ENCODE data around the gene HSP90AB1. TPM values are rescaled to one million over a fixed set of nuclear protein-coding genes. Genes with fewer than 3 reads are reported as not detected.
A peak's percentile ranks its signal among the peaks of the same experiment; 100 is the strongest.

The HSP90AB1 gene
- total RNA-seq, 2 experiments from 2014 or later, result 1,951 to 2,044 TPM

GRCh38 chr6:44216677-44217331 is 30.1 kb upstream of the HSP90AB1 start, which contains the start of gene MYMX:
Gene MYMX (plus strand): TSS chr6:44216926. CDS start chr6:44217472, 546 bp downstream.
- Mint-ChIP-seq H3K36me3 (ENCODE audit: low read depth) (no peaks in the 10 kb centered on the region), H3K27ac (no peak within 1 kb of the TSS), H3K4me3 (no peak within 1 kb of the TSS), H3K9me3 (no peaks in the 10 kb centered on the region), H3K27me3 (ENCODE audit: low read depth) (peaks cover 2% of the 10 kb centered on the region), H3K4me1 (ENCODE audit: low read depth) (peaks cover 18% of the 10 kb centered on the region)
- no peak for DNase-seq
- CTCF ChIA-PET, result interaction anchor here (0.7 to 0.9 kb wide), 2 partner anchors 53 to 443 kb away, joined by 3 to 5 read pairs; no protein-coding TSS in a partner anchor
- intact Hi-C loops (cut with micrococcal nuclease), result no loop called here

- Mint-ChIP-seq H3K4me3 (no peak overlapping the region), H3K27ac (no peak overlapping the region), H3K36me3 (ENCODE audit: low read depth) (no peaks in the 10 kb centered on the region), H3K27me3 (ENCODE audit: low read depth) (peaks cover 2% of the 10 kb centered on the region), H3K4me1 (ENCODE audit: low read depth) (peaks cover 23% of the 10 kb centered on the region), H3K9me3 (no peaks in the 10 kb centered on the region)
- CTCF ChIA-PET, result interaction anchor here (1.0 kb wide), 1 partner anchor 19 kb away, joined by 6 read pairs; no protein-coding TSS in a partner anchor
- DNase-seq, result no peak
- intact Hi-C loops (cut with micrococcal nuclease), result no loop called here
These were observed 29.4 kb upstream of the HSP90AB1 start for GRCh38 chr6:44217332-44218143.

GRCh38 chr6:44219053-44219814 is 27.7 kb upstream of the HSP90AB1 start:
- DNase-seq, result peak; percentile 31
- intact Hi-C loops (cut with micrococcal nuclease), result no loop called here
- Mint-ChIP-seq H3K27ac (no peak overlapping the region), H3K36me3 (ENCODE audit: low read depth) (no peaks in the 10 kb centered on the region), H3K4me1 (ENCODE audit: low read depth) (peaks cover 30% of the 10 kb centered on the region), H3K4me3 (peak overlapping the region; percentile 55), H3K27me3 (ENCODE audit: low read depth) (peaks cover 2% of the 10 kb centered on the region), H3K9me3 (no peaks in the 10 kb centered on the region)
- CTCF ChIA-PET, result interaction anchor here (1.3 kb wide), 1 partner anchor 16 kb away, joined by 3 read pairs; no protein-coding TSS in a partner anchor

- Mint-ChIP-seq H3K4me3 (no peak overlapping the region), H3K27me3 (ENCODE audit: low read depth) (peaks cover 2% of the 10 kb centered on the region), H3K4me1 (ENCODE audit: low read depth) (peaks cover 39% of the 10 kb centered on the region), H3K27ac (no peak overlapping the region), H3K9me3 (no peaks in the 10 kb centered on the region), H3K36me3 (ENCODE audit: low read depth) (peaks cover 2% of the 10 kb centered on the region)
- no peak for DNase-seq
- CTCF ChIA-PET, result interaction anchor here (0.6 to 1.3 kb wide), 4 partner anchors 15 to 118 kb away, joined by 3 to 6 read pairs (median 4); no protein-coding TSS in a partner anchor
- intact Hi-C loops (cut with micrococcal nuclease), result loop anchor here (2.0 to 5.0 kb wide), 3 partner anchors 37 to 92 kb away; partner anchors contain the start of genes AARS2 and SLC35B2
These were observed 26.8 kb upstream of the HSP90AB1 start for GRCh38 chr6:44219815-44220784.

GRCh38 chr6:44220913-44221290 is 26.0 kb upstream of the HSP90AB1 start:
- CTCF ChIA-PET, result interaction anchor here (0.6 to 5.9 kb wide), 7 partner anchors 9 to 118 kb away, joined by 3 to 77 read pairs (median 5); partner anchors contain the start of genes MRPL14 and TMEM63B
- H3K36me3 Mint-ChIP-seq (ENCODE audit: low read depth), result peaks cover 3% of the 10 kb centered on the region
- peaks cover 2% of the 10 kb centered on the region for H3K27me3 Mint-ChIP-seq (ENCODE audit: low read depth)
- H3K4me3 Mint-ChIP-seq, result no peak overlapping the region
- no peaks in the 10 kb centered on the region for H3K9me3 Mint-ChIP-seq
- H3K27ac Mint-ChIP-seq, result peak overlapping the region; percentile 21
- no peak for DNase-seq
- intact Hi-C loops (cut with micrococcal nuclease), result loop anchor here (1.0 to 5.0 kb wide), 6 partner anchors 16 to 117 kb away; partner anchors contain the start of genes AARS2, NFKBIE and SLC35B2
- H3K4me1 Mint-ChIP-seq (ENCODE audit: low read depth), result peaks cover 45% of the 10 kb centered on the region

- peak overlapping the region; percentile 21 for H3K27ac Mint-ChIP-seq
- peaks cover 2% of the 10 kb centered on the region for H3K27me3 Mint-ChIP-seq (ENCODE audit: low read depth)
- CTCF ChIA-PET, result interaction anchor here (1.0 to 5.9 kb wide), 6 partner anchors 9 to 94 kb away, joined by 3 to 77 read pairs (median 4); partner anchors contain the start of genes MRPL14 and TMEM63B
- H3K4me3 Mint-ChIP-seq, result no peak overlapping the region
- intact Hi-C loops (cut with micrococcal nuclease), result loop anchor here (1.0 to 5.0 kb wide), 6 partner anchors 16 to 117 kb away; partner anchors contain the start of genes AARS2, NFKBIE and SLC35B2
- peaks cover 49% of the 10 kb centered on the region for H3K4me1 Mint-ChIP-seq (ENCODE audit: low read depth)
- peaks cover 5% of the 10 kb centered on the region for H3K36me3 Mint-ChIP-seq (ENCODE audit: low read depth)
- peak; percentile 86 for DNase-seq
- H3K9me3 Mint-ChIP-seq, result no peaks in the 10 kb centered on the region
These were observed 25.5 kb upstream of the HSP90AB1 start for GRCh38 chr6:44221291-44221960.

- Mint-ChIP-seq H3K36me3 (ENCODE audit: low read depth) (peaks cover 7% of the 10 kb centered on the region), H3K4me1 (ENCODE audit: low read depth) (peaks cover 53% of the 10 kb centered on the region), H3K4me3 (no peak overlapping the region), H3K27me3 (ENCODE audit: low read depth) (peaks cover 2% of the 10 kb centered on the region), H3K27ac (no peak overlapping the region), H3K9me3 (no peaks in the 10 kb centered on the region)
- CTCF ChIA-PET, result interaction anchor here (1.0 to 5.9 kb wide), 6 partner anchors 10 to 94 kb away, joined by 3 to 77 read pairs (median 4); partner anchors contain the start of genes MRPL14 and TMEM63B
- intact Hi-C loops (cut with micrococcal nuclease), result loop anchor here (1.0 to 5.0 kb wide), 7 partner anchors 15 to 165 kb away; partner anchors contain the start of genes AARS2, CDC5L, NFKBIE and SLC35B2
- no peak for DNase-seq
These were observed 25.0 kb upstream of the HSP90AB1 start for GRCh38 chr6:44221961-44222335.

- peaks cover 9% of the 10 kb centered on the region for H3K36me3 Mint-ChIP-seq (ENCODE audit: low read depth)
- DNase-seq, result peak; percentile 31
- peak overlapping the region; percentile 85 for H3K4me3 Mint-ChIP-seq
- peaks cover 2% of the 10 kb centered on the region for H3K27me3 Mint-ChIP-seq (ENCODE audit: low read depth)
- H3K9me3 Mint-ChIP-seq, result no peaks in the 10 kb centered on the region
- H3K27ac Mint-ChIP-seq, result no peak overlapping the region
- peaks cover 53% of the 10 kb centered on the region for H3K4me1 Mint-ChIP-seq (ENCODE audit: low read depth)
- intact Hi-C loops (cut with micrococcal nuclease), result loop anchor here (1.0 to 5.0 kb wide), 5 partner anchors 25 to 164 kb away; partner anchors contain the start of genes AARS2, CDC5L and HSP90AB1
- CTCF ChIA-PET, result interaction anchor here (0.6 to 5.9 kb wide), 6 partner anchors 13 to 91 kb away, joined by 3 to 77 read pairs (median 4); no protein-coding TSS in a partner anchor
These were observed 24.2 kb upstream of the HSP90AB1 start for GRCh38 chr6:44222486-44223318.

GRCh38 chr6:44223319-44224028 is 23.4 kb upstream of the HSP90AB1 start, which contains the start of gene SLC29A1:
Gene SLC29A1 (plus strand): TSS chr6:44223595. CDS start chr6:44227314, 3,719 bp downstream.
- peak within 1 kb of the TSS; percentile 31 for H3K27ac Mint-ChIP-seq
- peaks cover 2% of the 10 kb centered on the region for H3K27me3 Mint-ChIP-seq (ENCODE audit: low read depth)
- peaks cover 51% of the 10 kb centered on the region for H3K4me1 Mint-ChIP-seq (ENCODE audit: low read depth)
- H3K36me3 Mint-ChIP-seq (ENCODE audit: low read depth), result peaks cover 14% of the 10 kb centered on the region
- peak; percentile 87 for DNase-seq
- CTCF ChIA-PET, result interaction anchor here (0.6 to 5.9 kb wide), 10 partner anchors 12 to 116 kb away, joined by 3 to 77 read pairs (median 4); partner anchors contain the start of genes AARS2 and SLC35B2
- intact Hi-C loops (cut with micrococcal nuclease), result loop anchor here (1.0 to 5.0 kb wide), 5 partner anchors 24 to 163 kb away; partner anchors contain the start of genes AARS2, CDC5L and HSP90AB1
- H3K4me3 Mint-ChIP-seq, result peak within 1 kb of the TSS; percentile 85
- H3K9me3 Mint-ChIP-seq, result no peaks in the 10 kb centered on the region
